Measurements from ENCODE around the gene ARSG. TPM values are rescaled to one million over a fixed set of nuclear protein-coding genes. Genes with fewer than 3 reads are reported as not detected.
A peak's percentile ranks its signal among the peaks of the same experiment; 100 is the strongest.

The ARSG gene
- total RNA-seq, 1 donor from 2014 or later = 19.6 TPM

DNA sequence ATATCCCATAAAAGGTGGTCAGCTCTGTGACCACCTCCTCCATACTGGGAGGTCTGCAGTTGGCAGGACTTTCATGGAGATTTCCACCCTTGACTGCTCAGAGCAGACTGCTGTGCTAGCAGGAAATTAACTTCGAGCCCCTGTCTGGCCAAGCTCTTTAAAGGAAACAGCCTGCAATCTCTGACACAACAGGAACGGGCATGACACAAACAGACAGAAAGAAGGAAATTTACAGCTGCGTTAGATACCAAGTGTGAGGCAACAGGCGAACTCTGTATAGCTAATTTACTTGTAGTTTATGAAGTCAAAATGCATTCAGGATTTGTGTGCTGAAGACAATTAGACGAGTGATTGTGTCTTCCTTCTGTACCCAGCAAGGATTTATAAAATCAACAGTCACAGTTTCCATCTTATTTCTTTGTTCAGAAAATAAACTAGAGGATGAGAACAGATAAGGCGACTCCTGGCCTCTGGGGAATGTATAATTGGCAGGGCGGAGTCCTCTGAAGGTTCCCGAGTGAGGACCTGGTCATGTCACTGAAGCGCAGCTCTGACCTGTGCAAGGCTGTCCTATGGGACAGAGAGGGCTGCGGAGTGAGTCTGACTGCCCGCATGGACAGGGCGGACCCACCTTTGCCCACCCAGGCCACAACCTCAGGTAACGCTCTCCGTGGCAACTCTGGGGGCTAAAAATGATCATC, 149.9 kb downstream of the ARSG start:
- CTCF ChIA-PET = interaction anchor here (0.6 to 2.2 kb wide), 4 partner anchors 16 to 954 kb away, joined by 3 to 5 read pairs (median 4); partner anchors contain the start of gene WIPI1
- DNase-seq (no peak), ATAC-seq (ENCODE audit: low read depth) (no peak)
- H3K9me3 Mint-ChIP-seq = no peaks in the 10 kb centered on the region
- POLR2A ChIA-PET = interaction anchor here (0.6 to 2.7 kb wide), 4 partner anchors 15 to 225 kb away, joined by 5 to 15 read pairs (median 8); partner anchors contain the start of genes ARSG, SLC16A6 and WIPI1
- intact Hi-C loops (cut with micrococcal nuclease) = no loop called here
- H3K27me3 Mint-ChIP-seq = no peaks in the 10 kb centered on the region
- no peak for TF ChIP-seq CTCF (IDR thresholded peaks at IDR 0.05)
- no peak overlapping the region for H3K4me3 Mint-ChIP-seq
- peaks cover 50% of the 10 kb centered on the region for H3K4me1 Mint-ChIP-seq
- peaks cover 2% of the 10 kb centered on the region for H3K36me3 Mint-ChIP-seq (ENCODE audit: low read depth)
- peak overlapping the region; percentile 76 for H3K27ac Mint-ChIP-seq

DNA sequence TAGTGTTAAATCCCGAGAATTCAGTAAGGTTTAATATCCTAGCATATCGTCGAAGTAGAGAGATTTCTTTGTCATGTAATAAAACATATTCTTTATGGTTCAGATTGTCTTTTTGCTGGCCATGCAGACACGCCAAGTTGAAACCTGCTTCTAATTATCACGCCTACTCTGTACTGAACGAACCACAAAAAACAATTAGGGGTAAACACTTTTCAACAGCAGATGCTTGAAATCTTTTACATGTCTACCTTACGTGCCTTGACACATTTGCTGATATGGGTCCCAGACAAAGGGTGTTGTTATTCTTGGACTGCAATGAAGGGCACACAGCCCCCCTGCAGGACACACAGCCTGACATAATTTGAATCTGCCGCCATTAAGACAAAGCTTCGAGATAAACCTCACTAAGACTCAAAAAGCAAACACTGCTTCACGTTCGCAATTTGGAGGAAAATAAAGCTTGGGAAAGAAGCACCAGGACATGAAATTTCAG, 152.7 kb downstream of the ARSG start:
- no peak for TF ChIP-seq CTCF (IDR thresholded peaks at IDR 0.05)
- ATAC-seq (ENCODE audit: low read depth) = no peak
- POLR2A ChIA-PET = interaction anchor here (0.5 to 0.6 kb wide), 2 partner anchors 11 to 455 kb away, joined by 4 to 6 read pairs; no protein-coding TSS in a partner anchor
- Mint-ChIP-seq H3K4me3 (no peak overlapping the region), H3K27ac (no peak overlapping the region), H3K36me3 (ENCODE audit: low read depth) (peaks cover 7% of the 10 kb centered on the region), H3K4me1 (peaks cover 24% of the 10 kb centered on the region), H3K27me3 (no peaks in the 10 kb centered on the region), H3K9me3 (no peaks in the 10 kb centered on the region)
- DNase-seq = no peak
- CTCF ChIA-PET = no interaction called here
- intact Hi-C loops (cut with micrococcal nuclease) = no loop called here

- no peak for TF ChIP-seq CTCF (IDR thresholded peaks at IDR 0.05)
- Mint-ChIP-seq H3K27ac (no peak overlapping the region), H3K4me3 (no peak overlapping the region), H3K36me3 (ENCODE audit: low read depth) (peaks cover 17% of the 10 kb centered on the region), H3K27me3 (no peaks in the 10 kb centered on the region), H3K4me1 (peaks cover 11% of the 10 kb centered on the region), H3K9me3 (no peaks in the 10 kb centered on the region)
- ChIA-PET POLR2A (interaction anchor here (0.7 kb wide), 1 partner anchor 210 kb away, joined by 4 read pairs; no protein-coding TSS in a partner anchor), CTCF (no interaction called here)
- ATAC-seq (ENCODE audit: low read depth) (no peak), DNase-seq (no peak)
- intact Hi-C loops (cut with micrococcal nuclease) = no loop called here
Observed at GRCh38 chr17:68445671-68446070, 154.4 kb downstream of the ARSG start.

DNA sequence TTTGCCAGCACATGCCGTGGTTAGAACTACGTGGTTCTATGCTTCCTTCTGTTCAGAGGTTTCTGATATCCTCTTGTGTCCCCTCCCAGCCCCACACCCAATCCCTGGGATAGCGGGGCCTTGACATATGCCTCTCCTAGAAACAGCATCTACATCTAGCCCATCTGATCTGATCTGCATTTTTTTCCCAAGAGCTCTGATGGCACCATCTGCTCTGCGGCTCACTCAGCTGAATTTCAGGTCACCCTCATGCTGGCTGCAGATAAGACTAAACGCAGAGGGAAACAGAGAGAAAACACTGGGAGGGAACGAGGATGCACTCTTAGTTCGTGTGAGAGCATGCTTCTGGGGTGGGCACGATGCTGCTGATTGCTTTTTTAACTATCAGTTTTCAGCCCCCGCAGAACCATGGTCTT, 155.3 kb downstream of the ARSG start:
- intact Hi-C loops (cut with micrococcal nuclease) = no loop called here
- ATAC-seq (ENCODE audit: low read depth) (no peak), DNase-seq (no peak)
- no peak overlapping the region for H3K27ac Mint-ChIP-seq
- no peak for TF ChIP-seq CTCF (IDR thresholded peaks at IDR 0.05)
- no peaks in the 10 kb centered on the region for H3K9me3 Mint-ChIP-seq
- ChIA-PET CTCF (interaction anchor here (1.2 kb wide), 1 partner anchor 427 kb away, joined by 3 read pairs; no protein-coding TSS in a partner anchor), POLR2A (interaction anchor here (0.7 kb wide), 1 partner anchor 294 kb away, joined by 3 read pairs; no protein-coding TSS in a partner anchor)
- H3K36me3 Mint-ChIP-seq (ENCODE audit: low read depth) = peaks cover 22% of the 10 kb centered on the region
- H3K4me3 Mint-ChIP-seq = no peak overlapping the region
- H3K4me1 Mint-ChIP-seq = peaks cover 1% of the 10 kb centered on the region
- H3K27me3 Mint-ChIP-seq = no peaks in the 10 kb centered on the region

GRCh38 chr17:68449021-68449739, 157.9 kb downstream of the ARSG start:
- Mint-ChIP-seq H3K27ac (no peak overlapping the region), H3K27me3 (no peaks in the 10 kb centered on the region), H3K4me1 (no peaks in the 10 kb centered on the region), H3K4me3 (no peak overlapping the region), H3K9me3 (no peaks in the 10 kb centered on the region), H3K36me3 (ENCODE audit: low read depth) (peaks cover 21% of the 10 kb centered on the region)
- ChIA-PET CTCF (no interaction called here), POLR2A (no interaction called here)
- no peak for TF ChIP-seq CTCF (IDR thresholded peaks at IDR 0.05)
- no peak for DNase-seq
- ATAC-seq (ENCODE audit: low read depth) = no peak
- intact Hi-C loops (cut with micrococcal nuclease) = no loop called here
